ENCODE results near the gene MFRP.
A peak's percentile ranks its signal among the peaks of the same experiment; 100 is the strongest.

GRCh38 chr11:119356349-119357031 lies 10.0 kb upstream of the MFRP start:
- TF ChIP-seq ZNF425 (CRISPR knock-in tag; conservative IDR thresholded peaks at IDR 0.05) (no peak), ZNF416 (CRISPR knock-in tag; IDR thresholded peaks at IDR 0.05) (no peak), MAX (CRISPR knock-in tag; IDR thresholded peaks at IDR 0.05) (0 out of 2 replicates have a peak, but pooled peaks have one; percentile 40), KAT7 (CRISPR knock-in tag; IDR thresholded peaks at IDR 0.05; ENCODE audit: borderline replicate concordance) (no peak), CTCF (IDR thresholded peaks at IDR 0.05) (peak; percentile 93), ZNF263 (CRISPR knock-in tag; IDR thresholded peaks at IDR 0.05; ENCODE audit: low read depth) (no peak), ZNF121 (CRISPR knock-in tag; IDR thresholded peaks at IDR 0.05) (no peak), JUN (CRISPR knock-in tag; IDR thresholded peaks at IDR 0.05) (no peak), MLX (CRISPR knock-in tag; IDR thresholded peaks at IDR 0.05) (no peak), AR (CRISPR knock-in tag; IDR thresholded peaks at IDR 0.05) (no peak; the same call in 1 of the 2 replicates), NR2C2 (CRISPR knock-in tag; IDR thresholded peaks at IDR 0.05) (no peak), E2F1 (CRISPR knock-in tag; IDR thresholded peaks at IDR 0.05) (no peak), USF1 (CRISPR knock-in tag; IDR thresholded peaks at IDR 0.05) (no peak), NFYB (CRISPR knock-in tag; conservative IDR thresholded peaks at IDR 0.05; ENCODE audit: low read depth) (no peak)
